Fibroblast of mammary gland (primary cell): ENCODE results near the gene OXT.

Experiments used
- DNase-seq: peaks from one replicate; pipeline ENCODE4 v3.0.0-alpha.2; 2010; ENCODE audit warnings: low read depth
- H3K4me3 ChIP-seq: 2 replicates; pipeline ENCODE4 v1.5.1; 2011; ENCODE audit warnings: low read depth, mild to moderate bottlenecking, low read length, moderate library complexity; ENCODE audit not compliant: control insufficient read depth
- TF ChIP-seq, protein P1 (sequence below): conservative IDR thresholded peaks from 2 replicates; pipeline ENCODE4 v1.5.1; 2011; ENCODE audit warnings: low read depth, low read length, inconsistent platforms; ENCODE audit not compliant: control insufficient read depth, insufficient read depth

OXT gene

DNA sequence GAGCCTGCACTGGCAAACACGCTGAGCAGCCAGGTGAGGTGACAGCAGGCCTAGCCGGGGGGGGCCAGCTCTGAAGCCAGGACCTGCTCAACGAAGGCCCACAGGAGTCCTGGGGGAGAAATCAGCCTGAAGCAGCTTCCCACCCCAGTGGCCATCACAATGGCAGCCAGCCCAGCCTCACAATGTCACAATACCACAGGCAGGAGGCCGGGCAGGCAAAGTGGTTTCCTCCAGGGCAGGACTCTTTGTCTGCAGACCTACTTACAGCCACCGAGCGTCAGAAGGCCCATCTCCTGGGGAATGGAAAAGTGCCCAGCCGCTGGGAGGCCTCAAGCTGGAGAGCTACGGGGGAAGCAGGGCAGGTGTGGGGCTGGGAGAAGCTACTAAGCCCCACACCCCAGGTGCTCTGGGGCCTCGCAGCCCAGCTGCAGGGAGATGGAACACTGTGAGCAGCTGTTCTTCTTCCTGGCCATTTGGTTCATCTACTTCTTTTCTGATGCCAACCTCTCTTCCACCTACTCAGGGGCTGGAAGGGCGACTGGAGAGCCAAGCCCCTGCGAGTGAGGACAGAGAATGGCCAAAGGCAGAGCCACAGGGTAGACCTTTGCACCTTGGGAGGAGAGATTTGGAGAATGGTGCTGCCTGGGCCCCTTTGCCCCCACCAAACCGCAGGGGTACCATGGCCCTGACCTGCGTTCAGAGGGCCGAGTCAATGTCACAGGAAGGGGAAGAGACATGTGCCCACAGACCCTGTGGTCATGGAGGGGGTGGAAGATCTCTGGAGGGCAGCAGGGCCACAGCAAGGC is 35.4 kb downstream of the OXT start:
- no peak overlapping the region for H3K4me3 ChIP-seq
- DNase-seq: no peak
- TF ChIP-seq, protein P1, sequence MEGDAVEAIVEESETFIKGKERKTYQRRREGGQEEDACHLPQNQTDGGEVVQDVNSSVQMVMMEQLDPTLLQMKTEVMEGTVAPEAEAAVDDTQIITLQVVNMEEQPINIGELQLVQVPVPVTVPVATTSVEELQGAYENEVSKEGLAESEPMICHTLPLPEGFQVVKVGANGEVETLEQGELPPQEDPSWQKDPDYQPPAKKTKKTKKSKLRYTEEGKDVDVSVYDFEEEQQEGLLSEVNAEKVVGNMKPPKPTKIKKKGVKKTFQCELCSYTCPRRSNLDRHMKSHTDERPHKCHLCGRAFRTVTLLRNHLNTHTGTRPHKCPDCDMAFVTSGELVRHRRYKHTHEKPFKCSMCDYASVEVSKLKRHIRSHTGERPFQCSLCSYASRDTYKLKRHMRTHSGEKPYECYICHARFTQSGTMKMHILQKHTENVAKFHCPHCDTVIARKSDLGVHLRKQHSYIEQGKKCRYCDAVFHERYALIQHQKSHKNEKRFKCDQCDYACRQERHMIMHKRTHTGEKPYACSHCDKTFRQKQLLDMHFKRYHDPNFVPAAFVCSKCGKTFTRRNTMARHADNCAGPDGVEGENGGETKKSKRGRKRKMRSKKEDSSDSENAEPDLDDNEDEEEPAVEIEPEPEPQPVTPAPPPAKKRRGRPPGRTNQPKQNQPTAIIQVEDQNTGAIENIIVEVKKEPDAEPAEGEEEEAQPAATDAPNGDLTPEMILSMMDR: no peak

DNA sequence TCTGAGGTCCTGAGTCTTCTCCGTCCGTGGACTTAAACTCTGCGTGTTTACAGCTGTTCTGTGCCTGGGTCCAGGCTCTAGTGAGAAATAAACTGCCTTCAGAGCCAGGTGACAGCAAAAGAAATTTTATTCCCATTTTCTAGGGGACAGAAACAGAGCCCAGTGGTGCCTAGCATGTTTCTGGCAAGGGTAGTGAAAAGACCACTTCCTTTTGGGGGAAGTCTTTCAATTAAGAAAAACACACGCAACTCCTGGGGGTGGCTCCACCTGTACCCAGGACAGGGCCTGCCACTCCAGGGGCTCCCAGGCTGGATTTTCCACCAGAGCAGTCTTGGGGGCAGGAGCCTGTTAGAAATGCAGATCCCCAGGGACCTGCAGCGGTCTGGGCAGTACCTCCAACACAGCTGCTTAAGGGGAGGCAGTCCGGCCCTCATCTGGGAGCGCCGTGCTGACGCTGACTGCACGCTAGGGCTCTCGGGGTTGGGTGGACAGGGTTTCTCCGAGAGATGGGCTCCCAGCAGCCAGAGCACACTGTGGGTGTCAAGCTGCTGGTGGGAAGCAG is 36.1 kb downstream of the OXT start:
- DNase-seq: no peak
- no peak overlapping the region for H3K4me3 ChIP-seq
- TF ChIP-seq, protein P1: no peak

DNA sequence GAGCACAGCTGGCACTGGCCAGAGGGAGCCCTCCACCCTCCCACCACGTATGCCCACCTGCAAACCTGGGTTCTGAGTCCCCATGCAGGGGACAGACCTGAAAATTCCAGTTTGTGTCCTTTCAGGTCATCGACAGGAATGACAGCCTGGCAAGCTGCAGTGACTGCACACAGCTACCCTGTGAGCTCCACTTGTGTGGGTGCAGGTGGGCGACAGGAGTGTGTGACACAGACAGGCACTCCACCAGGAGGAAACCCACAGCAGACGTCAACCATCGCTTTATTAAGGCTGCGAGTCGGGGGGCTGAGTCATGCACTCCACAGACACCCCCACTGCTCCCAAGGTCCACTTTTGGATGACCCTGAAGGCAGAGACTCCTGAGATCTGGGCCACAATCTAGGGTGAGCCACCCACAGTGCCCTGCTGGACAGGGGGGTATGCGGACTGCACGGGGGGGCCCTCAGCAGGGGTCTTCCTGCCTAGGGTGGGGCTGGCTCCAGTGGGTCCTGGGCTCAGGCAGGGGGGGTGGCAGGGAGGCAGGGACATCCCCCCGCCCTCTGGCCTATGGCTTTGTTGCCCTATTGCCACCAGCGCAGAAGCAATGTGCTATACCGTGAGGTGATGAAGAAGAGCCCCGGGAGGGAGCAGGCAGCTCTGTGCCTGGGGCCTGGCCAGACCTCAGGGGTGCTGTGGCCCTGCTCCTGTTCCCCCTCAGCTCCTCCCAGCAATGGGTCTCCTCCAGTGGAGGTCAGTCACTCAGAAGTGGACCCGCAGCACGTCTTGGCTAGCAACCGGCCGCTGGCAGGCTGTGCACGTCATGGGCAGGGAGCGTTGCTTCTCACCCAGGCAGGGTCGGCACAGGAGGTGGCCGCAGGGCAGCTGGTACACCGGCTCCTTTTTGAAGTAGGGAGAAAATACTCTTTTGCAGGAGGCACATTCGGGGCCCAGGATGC is 38.2 kb downstream of the OXT start:
- H3K4me3 ChIP-seq: no peak overlapping the region
- TF ChIP-seq, protein P1: no peak
- no peak for DNase-seq

DNA sequence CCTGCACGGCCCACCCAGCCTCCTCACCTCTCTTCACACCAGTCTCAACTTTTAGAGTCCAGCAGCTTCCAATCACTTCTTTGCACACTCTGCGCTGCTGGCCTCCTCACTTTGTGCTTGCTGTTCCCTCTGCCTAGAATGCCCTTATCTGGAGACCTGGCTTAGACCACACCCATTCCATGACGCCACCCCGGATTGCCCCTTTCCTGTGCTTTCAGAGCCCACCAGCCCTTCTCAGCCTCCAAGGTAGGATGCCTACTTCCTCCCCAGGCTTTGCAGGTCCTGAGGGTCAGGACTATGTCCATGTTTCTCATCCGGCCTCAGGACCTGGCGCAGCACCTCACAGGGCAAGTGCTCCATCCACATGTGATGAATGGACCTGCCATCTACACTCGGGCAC is 40.1 kb downstream of the OXT start:
- DNase-seq: no peak
- TF ChIP-seq, protein P1: no peak
- H3K4me3 ChIP-seq: no peak overlapping the region

DNA sequence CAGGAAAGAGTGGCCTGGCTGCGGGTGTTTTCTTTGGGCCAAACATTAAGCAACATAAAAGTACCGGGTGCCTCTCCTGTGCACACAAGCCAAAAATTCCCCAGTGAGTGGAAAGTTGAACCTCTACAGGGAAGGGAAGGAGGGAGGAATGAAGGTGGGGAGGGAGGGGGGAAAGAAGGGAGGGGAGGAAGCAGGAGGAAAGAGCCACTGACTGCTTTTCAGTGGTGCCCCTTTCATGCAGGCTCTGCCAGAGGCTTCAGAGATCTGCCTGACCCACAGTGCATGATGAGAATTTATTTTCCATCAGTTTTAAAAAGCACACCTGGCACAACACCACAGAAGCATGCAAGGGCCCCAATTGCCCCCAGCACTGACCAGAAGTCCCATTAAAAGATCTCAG is 40.6 kb downstream of the OXT start:
- no peak overlapping the region for H3K4me3 ChIP-seq
- TF ChIP-seq, protein P1: no peak
- DNase-seq: no peak

DNA sequence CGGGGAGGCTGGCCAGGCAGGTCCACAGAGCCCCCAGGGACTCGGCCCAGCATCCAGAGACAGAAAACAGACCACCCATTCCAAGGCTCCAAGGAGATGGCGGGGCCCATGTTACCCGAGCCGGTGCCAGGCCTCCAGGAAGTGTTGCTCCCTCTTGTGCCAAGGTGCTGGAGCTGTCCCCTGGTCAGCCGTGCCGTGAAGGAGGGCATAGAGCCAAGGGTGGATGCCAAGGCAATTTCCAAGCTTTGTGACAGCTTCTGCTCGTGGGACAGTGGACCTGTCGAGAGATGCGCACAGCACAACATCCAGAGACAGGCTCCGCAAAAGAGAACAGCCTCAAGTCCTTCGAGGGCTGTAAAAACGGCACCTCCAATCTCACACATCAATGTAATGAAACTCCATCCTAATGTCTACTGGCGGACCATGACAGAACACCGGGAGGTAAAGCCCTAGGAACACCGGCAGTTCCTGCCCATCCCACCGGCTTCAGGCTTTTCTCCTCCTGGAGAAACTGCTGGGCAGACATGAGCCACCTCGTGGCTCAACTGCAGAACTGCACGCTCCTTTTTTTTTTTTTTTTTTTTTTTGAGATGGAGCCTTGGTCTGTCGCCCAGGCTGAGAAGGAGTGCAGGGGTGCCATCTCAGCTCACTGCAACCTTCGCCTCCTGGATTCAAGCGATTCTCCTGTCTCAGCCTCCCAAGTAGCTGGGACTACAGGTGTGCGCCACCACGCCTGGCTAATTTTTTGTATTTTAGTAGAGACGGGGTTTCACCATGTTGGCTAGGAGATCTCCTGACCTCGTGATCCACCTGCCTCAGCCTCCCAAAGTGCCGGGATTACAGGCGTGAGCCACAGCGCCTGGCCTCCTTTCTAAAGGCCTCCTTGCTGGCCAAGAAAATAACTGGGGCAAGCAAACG is 44.0 kb downstream of the OXT start:
- DNase-seq: peak; percentile 61
- no peak overlapping the region for H3K4me3 ChIP-seq
- TF ChIP-seq, protein P1: peak; percentile 83
